H1 (cell line): ENCODE measurements around the gene TNN.

Experiments
- CEBPB ChIP-seq: IDR thresholded peaks from 2 replicates; pipeline ENCODE4 v1.6.1; 2012; ENCODE audit warnings: low read depth, low read length
- CHD1 ChIP-seq: IDR thresholded peaks from 2 replicates; pipeline ENCODE4 v1.6.1; 2012; ENCODE audit warnings: low read depth, low read length, improper control_type of control experiment
- CHD7 ChIP-seq: fragments of 300-600 bp; sonication (generic); IDR thresholded peaks from 2 replicates; pipeline ENCODE4 v1.7.1; 2012; ENCODE audit warnings: low read length, moderate library complexity, mild to moderate bottlenecking, inconsistent platforms; ENCODE audit not compliant: insufficient replicate concordance
- CREB1 ChIP-seq: IDR thresholded peaks from 2 replicates; pipeline ENCODE4 v1.6.1; 2012; ENCODE audit warnings: inconsistent platforms
- EP300 ChIP-seq, 2 experiments: IDR thresholded peaks; 1 replicate in 1 of 2; 2 replicates in 1 of 2; pipeline ENCODE4 v1.6.1; 2011 to 2012; ENCODE audit warnings: low read depth in 2 of 2, low read length in 2 of 2, mild to moderate bottlenecking in 2 of 2, borderline replicate concordance in 1 of 2, inconsistent platforms in 1 of 2, moderate library complexity in 1 of 2
- EZH2 ChIP-seq: fragments of 200-600 bp; sonication (generic); IDR thresholded peaks from 2 replicates; pipeline ENCODE4 v1.7.1; 2012; ENCODE audit warnings: low read depth, mild to moderate bottlenecking, moderate library complexity, low read length, inconsistent platforms; ENCODE audit not compliant: severe bottlenecking
- JUN ChIP-seq: IDR thresholded peaks from 2 replicates; pipeline ENCODE4 v1.6.1; 2011; ENCODE audit warnings: low read depth, mild to moderate bottlenecking, improper control_type of control experiment, low read length
- KDM1A ChIP-seq: fragments of 200-600, 300-600 bp; sonication (generic); IDR thresholded peaks from 2 replicates; pipeline ENCODE4 v1.7.1; 2016; ENCODE audit warnings: mild to moderate bottlenecking, low read length, borderline replicate concordance
- POLR2A ChIP-seq, 2 experiments: IDR thresholded peaks; 1 replicate in 1 of 2; 2 replicates in 1 of 2; pipeline ENCODE4 v1.6.1; 2011; ENCODE audit warnings: low read depth in 2 of 2, low read length in 2 of 2, mild to moderate bottlenecking in 2 of 2; ENCODE audit errors: control extremely low read depth in 1 of 2
- RFX5 ChIP-seq: IDR thresholded peaks from 2 replicates; pipeline ENCODE4 v1.6.1; 2011; ENCODE audit warnings: low read depth, low read length, improper control_type of control experiment, borderline replicate concordance
- TAF1 ChIP-seq: IDR thresholded peaks from 2 replicates; pipeline ENCODE4 v1.6.1; 2011; ENCODE audit warnings: mild to moderate bottlenecking, low read depth, low read length
- TF ChIP-seq, protein P1 (sequence below), 3 experiments: IDR thresholded peaks; 1 replicate in 2 of 3; 2 replicates in 1 of 3; pipeline versions ENCODE4 v1.5.1 to v1.6.1; 2011; ENCODE audit warnings: low read length in 3 of 3, mild to moderate bottlenecking in 3 of 3, inconsistent platforms in 2 of 3, low read depth in 1 of 3, moderate library complexity in 1 of 3; ENCODE audit not compliant: insufficient read depth in 1 of 3; ENCODE audit errors: control extremely low read depth in 1 of 3

DNA sequence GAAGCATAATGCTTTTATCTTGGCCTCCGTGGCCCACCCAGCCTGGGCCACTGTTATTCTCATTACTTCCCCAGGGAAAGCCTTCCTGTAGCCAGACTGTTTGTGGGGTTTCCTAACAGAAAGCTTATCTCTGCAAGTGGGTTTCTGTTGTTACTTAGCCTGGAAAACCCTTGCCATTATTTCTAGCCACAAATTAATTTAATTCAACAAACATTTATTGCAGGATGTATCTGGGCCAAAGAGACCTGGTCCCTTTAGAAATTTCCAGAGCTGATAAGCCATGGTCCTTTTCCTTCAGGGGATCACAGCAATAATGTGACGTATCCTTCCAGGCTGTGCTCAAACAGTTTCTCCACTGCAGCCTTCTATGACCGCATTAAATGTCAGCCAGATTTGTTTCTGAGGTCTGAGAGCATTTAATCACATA lies 20.9 kb downstream of the TNN start:
- TF ChIP-seq JUN (no peak), CHD7 (no peak), CREB1 (no peak), POLR2A (IDR thresholded peaks at IDR 0.05; ENCODE audit: control extremely low read depth in 1 of 2, low read depth in 2 of 2, low read length in 2 of 2) (no peak), CEBPB (no peak), EZH2 (no peak), EP300 (IDR thresholded peaks at IDR 0.05; ENCODE audit: borderline replicate concordance in 1 of 2, low read depth in 2 of 2, low read length in 2 of 2) (no peak), KDM1A (no peak), RFX5 (no peak), TAF1 (no peak), CHD1 (no peak)
- TF ChIP-seq, protein P1, sequence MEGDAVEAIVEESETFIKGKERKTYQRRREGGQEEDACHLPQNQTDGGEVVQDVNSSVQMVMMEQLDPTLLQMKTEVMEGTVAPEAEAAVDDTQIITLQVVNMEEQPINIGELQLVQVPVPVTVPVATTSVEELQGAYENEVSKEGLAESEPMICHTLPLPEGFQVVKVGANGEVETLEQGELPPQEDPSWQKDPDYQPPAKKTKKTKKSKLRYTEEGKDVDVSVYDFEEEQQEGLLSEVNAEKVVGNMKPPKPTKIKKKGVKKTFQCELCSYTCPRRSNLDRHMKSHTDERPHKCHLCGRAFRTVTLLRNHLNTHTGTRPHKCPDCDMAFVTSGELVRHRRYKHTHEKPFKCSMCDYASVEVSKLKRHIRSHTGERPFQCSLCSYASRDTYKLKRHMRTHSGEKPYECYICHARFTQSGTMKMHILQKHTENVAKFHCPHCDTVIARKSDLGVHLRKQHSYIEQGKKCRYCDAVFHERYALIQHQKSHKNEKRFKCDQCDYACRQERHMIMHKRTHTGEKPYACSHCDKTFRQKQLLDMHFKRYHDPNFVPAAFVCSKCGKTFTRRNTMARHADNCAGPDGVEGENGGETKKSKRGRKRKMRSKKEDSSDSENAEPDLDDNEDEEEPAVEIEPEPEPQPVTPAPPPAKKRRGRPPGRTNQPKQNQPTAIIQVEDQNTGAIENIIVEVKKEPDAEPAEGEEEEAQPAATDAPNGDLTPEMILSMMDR (IDR thresholded peaks at IDR 0.05; ENCODE audit: control extremely low read depth in 1 of 3, insufficient read depth in 1 of 3, low read depth in 1 of 3, low read length in 3 of 3): no peak
